B cell (primary cell): ENCODE results near the gene ATG16L1. TPM values are rescaled to one million over a fixed set of nuclear protein-coding genes. Genes with fewer than 3 reads are reported as not detected.

Experiments
- ATAC-seq: fragments of 200-7000 bp; cut with Tn5 transposase; one replicate; pipeline ENCODE4 v1.10.0; 2021; ENCODE audit warnings: low read depth, mild to moderate bottlenecking, moderate number of reproducible peaks, moderate library complexity
- CTCF ChIA-PET: fragments of 350-600 bp; sonication (Branson Sonifier 250); formaldehyde crosslinking; loops from one replicate; lab custom pipeline; 2021; ENCODE audit warnings: antibody characterized with exemption, inconsistent platforms; lab: Charles Lee
- POLR2A ChIA-PET: fragments of 350-600 bp; sonication (Branson Sonifier 250); formaldehyde crosslinking; loops from one replicate; lab custom pipeline; 2021; ENCODE audit warnings: antibody characterized with exemption; lab: Charles Lee
- DNase-seq: peaks from one replicate; pipeline ENCODE4 v3.0.0; 2013
- H2AFZ ChIP-seq: 2 replicates; pipeline ENCODE4 v1.6.1; 2012; ENCODE audit warnings: mild to moderate bottlenecking, low read depth, low read length; ENCODE audit not compliant: insufficient read depth, poor library complexity, severe bottlenecking
- H3K27ac ChIP-seq, 2 donors: 1 replicate in 1 of 2; 2 replicates in 1 of 2; pipeline ENCODE4 v1.5.1; 2012 to 2013; ENCODE audit warnings: low read length in 2 of 2, mild to moderate bottlenecking in 2 of 2, moderate library complexity in 1 of 2
- H3K27me3 ChIP-seq, 4 experiments: fragments of 200-600 bp in 1 of 4; sonication (generic) in 1 of 4; replicated peaks in 1 of 4; 1 replicate in 2 of 4; 2 replicates in 2 of 4; pipeline versions ENCODE4 v1.6.1 to v1.7.0; 2013 to 2016; ENCODE audit warnings: low read length in 3 of 4, mild to moderate bottlenecking in 2 of 4, mixed read lengths in 1 of 4, moderate library complexity in 1 of 4; ENCODE audit not compliant: insufficient read depth in 4 of 4, control insufficient read depth in 3 of 4; ENCODE audit errors: control extremely low read depth in 1 of 4
- H3K36me3 ChIP-seq, 2 experiments: replicated peaks in 1 of 2; 1 replicate in 1 of 2; 2 replicates in 1 of 2; pipeline versions ENCODE4 v1.6.1 to v1.7.1; 2013; ENCODE audit warnings: low read length in 1 of 2; ENCODE audit not compliant: insufficient read depth in 2 of 2, control insufficient read depth in 1 of 2; ENCODE audit errors: control extremely low read depth in 1 of 2, extremely low read depth in 1 of 2
- H3K4me1 ChIP-seq, 2 donors: fragments of 200-600 bp in 1 of 2; sonication (generic) in 1 of 2; 1 replicate in 1 of 2; 2 replicates in 1 of 2; pipeline versions ENCODE4 v1.5.1 to v1.6.1; 2013 to 2017; ENCODE audit warnings: low read length in 2 of 2; ENCODE audit not compliant: control insufficient read depth in 2 of 2, insufficient read depth in 2 of 2
- H3K4me2 ChIP-seq: replicated peaks from 2 replicates; pipeline ENCODE3; 2012; ENCODE audit warnings: mild to moderate bottlenecking, low read depth, low read length; ENCODE audit not compliant: poor library complexity, severe bottlenecking
- H3K4me3 ChIP-seq, 5 experiments: fragments of 200-600 bp in 1 of 5; sonication (generic) in 1 of 5; 1 replicate in 3 of 5; 2 replicates in 2 of 5; pipeline versions ENCODE4 v1.5.1 to v1.7.0; 2011 to 2016; ENCODE audit warnings: low read length in 4 of 5, mild to moderate bottlenecking in 4 of 5, low read depth in 2 of 5, control low read depth in 1 of 5, moderate library complexity in 1 of 5; ENCODE audit not compliant: insufficient read depth in 1 of 5; ENCODE audit errors: control extremely low read depth in 1 of 5, extremely low read depth in 1 of 5
- H3K79me2 ChIP-seq: fragments of 200-600 bp; sonication (generic); one replicate; pipeline ENCODE4 v1.6.0; 2016; ENCODE audit warnings: low read length; ENCODE audit not compliant: control insufficient read depth, insufficient read depth
- H3K9ac ChIP-seq: fragments of 200-600 bp; sonication (generic); 2 replicates; pipeline ENCODE4 v1.6.1; 2017; ENCODE audit warnings: mild to moderate bottlenecking, low read length, moderate library complexity
- H3K9me3 ChIP-seq, 3 donors: one replicate each; pipeline versions ENCODE4 v1.6.1 to v1.7.1; 2013; ENCODE audit warnings: low read length in 2 of 3; ENCODE audit not compliant: control insufficient read depth in 2 of 3, insufficient read depth in 1 of 3; ENCODE audit errors: control extremely low read depth in 1 of 3
- H4K20me1 ChIP-seq: 2 replicates; pipeline ENCODE4 v1.6.0; 2012; ENCODE audit warnings: mild to moderate bottlenecking, low read length; ENCODE audit not compliant: insufficient read depth, control insufficient read depth, poor library complexity, severe bottlenecking
- H3K27ac Mint-ChIP-seq: one replicate; pipeline ENCODE4 v1.8.0; 2021; ENCODE audit warnings: mixed read lengths
- H3K27me3 Mint-ChIP-seq: one replicate; pipeline ENCODE4 v1.8.0; 2021; ENCODE audit warnings: mixed read lengths
- H3K4me1 Mint-ChIP-seq: one replicate; pipeline ENCODE4 v1.8.0; 2021; ENCODE audit warnings: mixed read lengths
- H3K4me3 Mint-ChIP-seq: one replicate; pipeline ENCODE4 v1.8.0; 2021; ENCODE audit warnings: mixed read lengths
- H3K9me3 Mint-ChIP-seq: one replicate; pipeline ENCODE4 v1.8.0; 2022; ENCODE audit warnings: mixed read lengths; ENCODE audit not compliant: insufficient read depth
- CTCF ChIP-seq: fragments of 200-600 bp; IDR thresholded peaks from one replicate; pipeline ENCODE4 v1.8.0; 2022; ENCODE audit warnings: antibody characterized with exemption, mild to moderate bottlenecking
- EZH2 ChIP-seq: IDR thresholded peaks from 2 replicates; pipeline ENCODE4 v1.6.1; 2012; ENCODE audit warnings: borderline replicate concordance, low read depth, mild to moderate bottlenecking, moderate library complexity, low read length; ENCODE audit not compliant: insufficient read depth, poor library complexity, severe bottlenecking
- WGBS: methylation state at CpG from one replicate; pipeline ENCODE4 v1.1.5; 2013; ENCODE audit warnings: missing lambda C conversion rate; ENCODE audit not compliant: insufficient coverage; 5-methylcytosine and 5-hydroxymethylcytosine counted together
- intact Hi-C: fragments of 100-400 bp; cut with micrococcal nuclease; formaldehyde crosslinking; loops from one replicate; pipeline ENCODE4 v1.10.0; 2022
- polyA plus RNA-seq: library from polyadenylated mRNA; depleted of rRNA; stranded (reverse); fragments of >200 nt; gene quantifications from 2 replicates; pipeline ENCODE4 v1.2.3, GENCODE V29; 2012
- total RNA-seq, 2 donors: library from RNA; stranded (reverse); fragments of 120-200 nt in 1 of 2; gene quantifications; 1 replicate in 1 of 2; 2 replicates in 1 of 2; pipeline versions ENCODE4 v1.2.3 to v1.2.4, GENCODE V29; 2013 to 2022

Gene ATG16L1
- total and polyA plus RNA-seq, 2 donors (not counting 1 experiment from before 2014, with no cell fraction given), result 25.7 to 69.9 TPM

- Histone ChIP-seq H2AFZ (no peak overlapping the region), H3K4me2 (no peak overlapping the region), H3K4me1 (peaks cover 63 to 80% of the 10 kb centered on the region in 2 donors), H4K20me1 (no peaks in the 10 kb centered on the region), H3K79me2 (no peaks in the 10 kb centered on the region), H3K9ac (no peak overlapping the region), H3K36me3 (no peaks in the 10 kb centered on the region), H3K27me3 (no peaks in the 10 kb centered on the region), H3K4me3 (no peak overlapping the region), H3K9me3 (no peaks in the 10 kb centered on the region), H3K27ac (no peak overlapping the region)
- ChIA-PET CTCF (interaction anchor here (0.7 kb wide), 1 partner anchor 84 kb away, joined by 4 read pairs; no protein-coding TSS in a partner anchor), POLR2A (interaction anchor here (0.6 kb wide), 1 partner anchor 41 kb away, joined by 8 read pairs; no protein-coding TSS in a partner anchor)
- H3K4me1 Mint-ChIP-seq, result peaks cover 79% of the 10 kb centered on the region
- no peaks in the 10 kb centered on the region for H3K27me3 Mint-ChIP-seq
- H3K27ac Mint-ChIP-seq, result peak overlapping the region; percentile 28
- intact Hi-C loops, result no loop called here
- no peak for DNase-seq
- H3K9me3 Mint-ChIP-seq, result no peaks in the 10 kb centered on the region
- no peak for ATAC-seq
- WGBS, result 94% methylated on average over 5 of the region's 5 CpGs
- H3K4me3 Mint-ChIP-seq, result no peak overlapping the region
- no peak for TF ChIP-seq CTCF
- no peak for TF ChIP-seq EZH2
These were observed 85.1 kb downstream of the ATG16L1 start for GRCh38 chr2:233336541-233336940.

- Mint-ChIP-seq H3K27ac (peak overlapping the region; percentile 10), H3K27me3 (no peaks in the 10 kb centered on the region), H3K9me3 (no peaks in the 10 kb centered on the region), H3K4me3 (peak overlapping the region; percentile 23), H3K4me1 (peaks cover 73% of the 10 kb centered on the region)
- Histone ChIP-seq H3K9ac (no peak overlapping the region), H3K9me3 (no peaks in the 10 kb centered on the region), H3K4me1 (peaks cover 49 to 73% of the 10 kb centered on the region in 2 donors), H3K27me3 (no peaks in the 10 kb centered on the region), H2AFZ (no peak overlapping the region), H4K20me1 (no peaks in the 10 kb centered on the region), H3K27ac (no peak overlapping the region), H3K36me3 (no peaks in the 10 kb centered on the region), H3K4me3 (no peak overlapping the region), H3K4me2 (peak overlapping the region; percentile 60), H3K79me2 (no peaks in the 10 kb centered on the region)
- WGBS, result 89% methylated on average over 4 of the region's 5 CpGs
- POLR2A ChIA-PET, result interaction anchor here (2.0 kb wide), 1 partner anchor 16 kb away, joined by 9 read pairs; the partner anchor contains the start of gene DGKD
- no peak for TF ChIP-seq EZH2
- ATAC-seq, result no peak
- intact Hi-C loops, result no loop called here
- DNase-seq, result no peak
- CTCF ChIA-PET, result interaction anchor here (2.0 kb wide), 1 partner anchor 9 kb away, joined by 8 read pairs; no protein-coding TSS in a partner anchor
These were observed 86.6 kb downstream of the ATG16L1 start for GRCh38 chr2:233338046-233338445.
